ENCODE measurements around the gene ABCF1. TPM values are rescaled to one million over a fixed set of nuclear protein-coding genes. Genes with fewer than 3 reads are reported as not detected.

ABCF1 gene
- total and polyA plus RNA-seq, 9 of the 15 experiments (the other 6 are each of a cell fraction or from before 2014, with no cell fraction given) = 41.6 to 193 (median 102) TPM

- peak; percentile 93 for TF ChIP-seq PATZ1 (CRISPR knock-in tag; IDR thresholded peaks at IDR 0.05; ENCODE audit: borderline replicate concordance)
- no peak for TF ChIP-seq ZNF140 (CRISPR knock-in tag; IDR thresholded peaks at IDR 0.05)
- no peak; the same call in 1 of the 2 replicates for TF ChIP-seq ETV1 (tag; conservative IDR thresholded peaks at IDR 0.05; ENCODE audit: low read depth)
- no peak for TF ChIP-seq STAT5B (CRISPR knock-in tag; IDR thresholded peaks at IDR 0.05)
- peak; percentile 70 for TF ChIP-seq ZFP1 (CRISPR knock-in tag; IDR thresholded peaks at IDR 0.05)
- TF ChIP-seq SMC3 (conservative IDR thresholded peaks at IDR 0.05; ENCODE audit: insufficient read depth, low read depth, low read length) = no peak
- TF ChIP-seq EGR1 (conservative IDR thresholded peaks at IDR 0.05) = no peak; the same call in 1 of the 2 replicates
- TF ChIP-seq BCLAF1 (IDR thresholded peaks at IDR 0.05; ENCODE audit: borderline replicate concordance in 1 of 2, control insufficient read depth in 1 of 2, low read depth in 2 of 2, low read length in 1 of 2) = peak in 1 of 2 experiments; percentile 93; a peak in 1 of 4 replicates
- TF ChIP-seq ZNF23 (CRISPR knock-in tag; IDR thresholded peaks at IDR 0.05) = peak; percentile 12; the same call in 1 of the 2 replicates
- peak; percentile 87 for TF ChIP-seq ATF4 (CRISPR knock-in tag; IDR thresholded peaks at IDR 0.05)
- TF ChIP-seq ZNF146 (CRISPR knock-in tag; IDR thresholded peaks at IDR 0.05; ENCODE audit: unreplicated experiment) = no peak
- TF ChIP-seq SMARCA4 (IDR thresholded peaks at IDR 0.05) = peak; percentile 42
- peak; percentile 57 for TF ChIP-seq JUND (IDR thresholded peaks at IDR 0.05; ENCODE audit: borderline replicate concordance, low read depth, low read length)
- no peak; the same call in 2 of the 3 replicates for TF ChIP-seq JUND (tag; IDR thresholded peaks at IDR 0.05; ENCODE audit: borderline replicate concordance, low read depth, low read length)
- TF ChIP-seq FOXA1 (IDR thresholded peaks at IDR 0.05; ENCODE audit: borderline replicate concordance) = no peak
- TF ChIP-seq HCFC1 (IDR thresholded peaks at IDR 0.05; ENCODE audit: low read depth, low read length) = peak; percentile 67; the same call in 1 of the 2 replicates
- peak; percentile 93 for TF ChIP-seq NEUROD1 (IDR thresholded peaks at IDR 0.05; ENCODE audit: borderline replicate concordance, low read depth, low read length, partially characterized antibody)
- TF ChIP-seq KLF13 (tag; IDR thresholded peaks at IDR 0.05; ENCODE audit: borderline replicate concordance, low read depth) = peak; percentile 92
- peak; percentile 92 for TF ChIP-seq RNF219 (CRISPR knock-in tag; IDR thresholded peaks at IDR 0.05)
Observed at GRCh38 chr6:30616811-30617564, 45.7 kb downstream of the ABCF1 start, which contains the start of gene PPP1R10 (continued).

Measured in K562 (cell line).